Stimulated activated CD4-positive, alpha-beta T cell treated with anti-CD3 and anti-CD28 coated beads, Interleukin-4, amount 100 ng/mL, for 24 hours (primary cell): ENCODE data around the gene MBP.
"Not testable (repeated sequence)": the region's sequence is repeated elsewhere in the genome, so short reads cannot be mapped to it uniquely, and the experiment has no call there.

ENCODE experiments used
- DNase-seq: peaks from one replicate; pipeline ENCODE4 v3.0.0-alpha.2; 2020

Gene MBP

DNA sequence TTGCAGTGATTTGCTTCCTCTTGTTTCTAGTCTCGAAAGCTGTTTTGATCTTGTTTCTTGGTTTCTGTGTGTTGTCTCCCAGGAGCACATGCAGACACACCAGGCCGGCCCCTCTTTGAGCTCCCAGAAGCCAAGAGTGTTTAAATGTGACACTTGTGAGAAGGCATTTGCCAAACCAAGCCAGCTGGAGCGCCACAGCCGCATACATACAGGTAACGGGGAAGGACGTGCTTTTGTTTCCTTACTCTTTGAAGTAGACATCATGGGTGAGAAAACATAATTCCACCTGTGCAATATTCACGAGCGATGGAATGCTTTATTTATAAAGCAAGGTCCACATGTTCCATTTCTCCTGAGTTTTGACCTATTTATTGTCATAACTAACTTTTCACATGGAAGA lies 173.0 kb downstream of the MBP start:
- DNase-seq = no peak

DNA sequence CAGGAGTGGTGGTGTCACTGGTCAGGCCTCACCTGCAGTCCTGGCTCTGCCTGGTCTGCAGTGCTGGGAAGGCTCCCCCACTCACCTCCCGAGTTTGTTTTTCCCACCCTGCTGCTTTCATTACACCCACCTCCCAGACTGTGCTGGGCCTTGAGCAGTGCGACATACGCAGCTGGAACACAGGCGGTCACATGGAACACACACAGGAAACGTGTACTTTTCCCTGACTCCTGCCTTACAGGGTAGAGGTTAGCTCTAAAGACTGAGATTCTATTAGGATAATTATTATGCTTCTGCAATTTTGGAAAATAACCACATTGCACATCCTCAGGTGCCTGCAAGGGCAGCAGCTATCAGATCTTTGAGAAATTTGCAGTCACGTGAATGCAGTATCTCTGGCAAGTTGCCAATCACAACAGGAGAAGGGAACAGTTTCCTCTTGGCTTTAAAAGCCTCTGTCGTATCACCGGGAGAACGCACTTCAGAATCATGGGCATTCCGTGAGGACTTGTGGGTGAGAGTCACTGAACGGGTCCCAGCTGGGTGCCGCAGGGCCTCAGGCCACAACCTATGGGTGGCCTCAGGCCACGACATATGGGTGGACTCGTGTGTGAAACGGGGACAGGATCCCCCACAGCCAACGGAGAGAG lies 173.8 kb downstream of the MBP start:
- DNase-seq = no peak

DNA sequence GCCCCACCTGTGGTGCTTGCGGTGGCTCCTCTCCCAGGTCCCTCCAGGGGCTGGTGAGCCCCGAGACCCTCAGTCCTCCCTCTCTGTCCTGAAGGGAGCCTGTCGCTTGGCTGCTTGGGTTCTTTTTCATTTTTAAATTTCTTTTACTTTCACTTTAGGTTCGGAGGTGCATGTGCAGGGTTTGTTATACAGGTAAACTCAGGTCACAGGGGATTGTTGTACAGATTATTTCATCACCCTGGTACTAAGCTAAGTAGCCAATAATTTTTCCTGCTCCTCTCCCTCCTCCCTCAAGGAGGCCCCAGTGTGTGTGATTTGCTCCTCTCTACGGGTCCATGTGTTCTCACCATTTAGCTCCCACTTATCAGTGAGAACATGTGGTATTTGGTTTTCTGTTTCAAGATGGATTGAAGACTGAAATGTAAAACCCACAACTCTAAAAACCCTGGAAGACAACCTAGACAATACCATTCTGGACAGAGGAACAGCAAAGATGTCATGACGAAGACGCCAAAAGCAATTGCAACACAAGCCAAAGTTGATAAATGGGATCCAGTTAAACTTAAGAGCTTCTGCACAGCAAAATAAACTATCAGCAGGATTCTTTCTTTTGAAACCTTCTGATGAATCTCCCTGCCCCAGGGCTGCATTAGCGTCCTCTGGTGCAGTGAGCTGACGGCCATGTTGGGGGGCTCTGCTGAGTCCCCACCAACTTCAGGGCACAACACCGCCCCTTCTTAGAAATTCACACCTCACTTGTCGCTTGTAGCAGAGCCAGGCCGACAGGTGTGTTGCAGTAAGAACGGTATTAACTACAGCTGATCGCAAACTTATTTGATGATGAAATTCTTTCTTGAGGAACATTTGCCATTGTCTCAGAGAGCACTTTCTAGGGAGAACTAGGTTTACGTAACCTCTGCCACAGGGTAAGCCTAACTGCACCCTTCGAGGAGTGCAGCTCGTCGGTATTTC lies 174.9 kb downstream of the MBP start:
- no peak for DNase-seq

DNA sequence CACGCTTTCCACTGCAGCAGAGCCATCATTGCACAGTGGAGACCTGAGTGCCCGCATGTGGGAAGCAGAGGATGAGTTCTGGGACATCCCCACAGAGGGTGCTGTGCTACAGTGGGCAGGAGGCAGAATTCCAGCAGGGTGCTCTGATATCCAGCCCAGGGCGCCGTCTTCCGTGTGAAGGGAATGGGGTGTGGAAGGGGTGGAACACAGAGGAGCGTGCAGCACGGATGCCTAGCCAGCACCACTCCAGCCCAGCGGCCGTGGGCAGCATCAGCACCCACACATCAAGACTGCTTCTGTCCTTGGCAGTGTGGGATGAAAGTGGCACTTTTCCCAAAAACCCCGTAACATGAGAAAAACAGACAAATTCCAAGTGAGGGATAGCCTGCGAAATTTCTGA lies 175.9 kb downstream of the MBP start:
- no peak for DNase-seq

DNA sequence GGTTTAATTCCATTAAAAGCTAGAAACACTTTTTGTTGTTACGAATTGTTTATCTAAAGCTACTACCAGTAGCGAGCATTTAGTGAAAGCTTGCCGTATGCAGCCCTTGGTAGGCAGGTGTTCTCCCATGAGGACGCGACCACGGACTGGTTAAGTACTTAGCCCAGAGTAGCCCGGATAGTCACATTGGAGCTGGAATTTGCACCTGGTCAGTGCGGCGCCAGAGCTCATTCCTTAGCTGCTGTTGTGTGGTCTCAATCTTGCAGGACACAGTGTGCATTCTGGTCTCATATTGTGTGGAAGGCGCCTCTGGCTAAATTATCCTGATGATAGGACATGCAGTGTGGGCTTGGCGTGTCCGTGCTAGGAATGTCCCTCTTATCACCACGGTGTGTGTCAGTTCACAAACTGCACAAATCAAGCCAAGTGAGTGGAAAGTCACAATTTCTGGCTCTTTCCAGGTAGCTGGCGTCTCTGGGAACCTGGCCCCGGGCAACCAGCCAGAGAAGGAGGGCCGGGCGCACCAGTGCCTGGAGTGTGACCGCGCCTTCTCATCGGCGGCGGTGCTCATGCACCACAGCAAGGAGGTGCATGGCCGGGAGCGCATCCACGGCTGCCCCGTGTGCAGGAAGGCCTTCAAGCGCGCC lies 176.9 kb downstream of the MBP start:
- DNase-seq = no peak

DNA sequence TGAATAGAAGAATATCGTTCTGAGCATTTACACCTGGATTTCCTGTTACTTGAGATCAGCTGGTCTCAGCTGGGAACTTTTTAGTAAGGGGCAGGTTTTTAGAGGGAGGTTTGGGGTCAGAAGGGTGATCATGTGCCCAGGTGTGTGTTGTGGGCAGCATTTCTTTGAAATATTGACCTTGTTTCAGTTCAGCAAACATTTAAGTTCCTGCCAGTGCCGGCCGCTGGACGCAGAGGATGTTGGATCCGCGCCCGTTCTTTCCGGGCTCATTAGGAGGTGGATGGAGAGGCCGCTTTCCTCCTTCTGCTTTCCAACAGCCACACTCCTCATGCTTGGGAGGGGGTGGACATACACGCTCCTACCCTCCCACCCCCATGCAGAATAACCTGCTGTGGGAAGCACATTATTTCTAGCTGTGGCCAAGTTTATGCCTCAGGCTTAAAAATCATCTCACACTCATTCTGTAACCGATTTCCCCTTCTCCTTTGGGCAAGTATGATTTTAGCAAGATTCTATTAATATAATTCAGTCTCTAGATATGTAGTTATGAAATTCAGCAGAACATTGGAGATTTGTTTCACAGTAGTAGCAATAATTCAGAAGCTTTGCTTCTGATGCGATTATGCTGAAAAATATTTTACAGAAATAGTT lies 178.9 kb downstream of the MBP start:
- no peak for DNase-seq

DNA sequence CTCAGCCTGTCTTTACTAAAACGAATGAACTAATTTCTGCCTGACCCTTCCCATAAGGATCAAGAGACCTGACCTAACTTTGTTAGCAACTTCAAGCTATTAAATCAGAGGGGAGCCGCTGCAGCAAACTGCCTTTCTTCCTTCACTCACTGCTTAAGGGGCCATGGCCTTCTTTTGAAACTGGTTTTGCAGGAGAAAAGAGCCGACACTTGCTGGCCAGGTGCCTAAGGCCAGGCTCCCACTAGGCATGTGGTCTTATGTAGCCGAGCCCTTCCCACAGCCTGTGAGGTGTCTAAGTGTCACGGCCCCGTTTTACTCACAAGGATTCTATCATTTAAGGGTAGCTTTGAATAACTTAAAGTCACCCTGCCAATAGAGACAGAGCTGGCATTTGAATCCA lies 179.4 kb downstream of the MBP start:
- no peak for DNase-seq

DNA sequence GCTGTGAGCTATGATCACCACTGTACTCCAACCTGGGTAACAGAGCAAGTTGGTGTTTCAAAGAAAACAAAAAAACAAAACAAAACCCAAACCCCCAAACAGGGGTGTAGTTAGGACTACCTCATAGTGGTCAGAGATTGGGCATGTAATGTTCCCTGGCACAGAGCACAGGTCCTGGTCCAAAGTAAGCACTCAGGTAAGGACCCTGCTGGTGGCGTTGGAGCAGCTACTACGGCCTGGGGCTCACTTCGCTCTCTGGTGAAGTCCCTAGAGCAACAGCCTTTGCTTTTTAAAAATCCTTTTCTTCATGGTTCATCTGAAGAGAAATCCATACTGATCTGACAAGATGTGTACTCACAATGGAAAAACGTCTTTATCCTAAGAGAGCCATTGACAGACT lies 179.8 kb downstream of the MBP start:
- DNase-seq = no peak

DNA sequence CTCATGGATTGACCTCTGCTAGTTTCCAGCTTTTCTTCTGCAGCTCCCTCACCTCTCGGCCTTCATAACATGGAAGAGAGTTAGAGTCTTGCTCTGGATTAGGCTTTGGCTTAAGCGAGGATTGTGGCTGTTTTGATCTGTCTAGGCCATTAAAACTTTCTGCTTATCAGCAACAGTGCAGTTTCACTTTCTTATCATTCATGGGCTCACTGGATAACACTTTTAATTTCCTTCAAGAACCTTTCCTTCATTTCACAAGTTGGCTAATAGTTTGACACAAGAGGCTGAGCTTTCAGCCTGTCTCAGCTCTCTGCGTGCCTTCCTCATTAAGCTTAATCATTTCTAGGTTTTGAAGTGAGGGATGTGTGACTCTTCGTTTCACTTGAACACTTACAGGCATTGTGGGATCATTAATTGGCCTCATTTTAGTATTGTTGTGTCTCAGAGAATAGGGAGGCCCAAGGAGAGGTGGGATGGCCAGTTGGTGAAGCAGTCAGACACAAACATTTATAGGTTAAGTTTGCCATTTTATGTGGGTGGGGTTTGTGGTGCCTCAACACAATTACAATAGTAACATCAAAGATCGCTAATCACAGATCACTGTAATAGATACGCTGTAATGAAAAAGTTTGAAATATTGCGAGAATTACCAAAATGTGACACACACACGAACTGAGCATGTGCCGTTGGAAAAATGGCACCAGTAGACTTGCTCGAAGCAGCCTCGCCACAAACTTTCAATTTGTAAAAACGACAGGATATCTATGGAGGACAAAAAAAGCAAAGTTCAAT lies 180.9 kb downstream of the MBP start:
- DNase-seq = no peak

DNA sequence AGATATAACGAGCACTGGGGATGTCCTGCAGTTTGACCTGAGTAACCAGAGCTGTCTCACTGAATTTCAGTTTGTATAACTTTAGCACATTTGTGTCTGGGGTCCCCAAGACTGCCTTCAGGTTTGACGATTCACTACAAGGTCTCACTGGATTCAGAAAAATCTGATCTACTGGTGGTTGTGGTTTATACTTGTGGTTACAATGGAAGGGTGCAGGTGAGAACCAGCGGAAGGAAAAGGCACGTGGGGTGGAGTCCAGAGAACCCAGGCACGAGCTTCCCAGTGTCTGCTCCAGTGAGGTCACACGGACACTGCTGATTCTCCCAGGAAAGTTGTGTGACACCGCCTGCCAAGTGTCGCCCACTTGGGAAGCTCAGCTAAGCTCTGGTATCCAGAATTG lies 184.2 kb downstream of the MBP start:
- DNase-seq = no peak

DNA sequence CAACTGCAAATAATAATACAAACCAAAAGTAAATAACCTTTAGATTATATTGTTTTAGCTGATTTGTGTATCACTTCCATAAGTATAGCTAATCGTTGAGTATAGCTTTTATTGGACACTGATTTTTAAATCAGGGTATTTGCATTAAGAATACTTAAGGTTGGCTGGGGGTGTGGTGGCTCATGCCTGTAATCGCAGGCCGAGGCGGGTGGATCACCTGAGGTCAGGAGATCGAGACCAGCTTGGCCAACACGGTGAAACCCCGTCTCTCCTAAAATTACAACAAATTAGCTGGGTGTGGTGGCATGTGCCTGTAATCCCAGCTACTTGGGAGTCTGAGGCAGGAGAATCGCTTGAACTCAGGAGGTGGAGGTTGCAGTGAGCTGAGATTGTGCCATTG lies 188.2 kb downstream of the MBP start:
- not testable (repeated sequence) for DNase-seq

DNA sequence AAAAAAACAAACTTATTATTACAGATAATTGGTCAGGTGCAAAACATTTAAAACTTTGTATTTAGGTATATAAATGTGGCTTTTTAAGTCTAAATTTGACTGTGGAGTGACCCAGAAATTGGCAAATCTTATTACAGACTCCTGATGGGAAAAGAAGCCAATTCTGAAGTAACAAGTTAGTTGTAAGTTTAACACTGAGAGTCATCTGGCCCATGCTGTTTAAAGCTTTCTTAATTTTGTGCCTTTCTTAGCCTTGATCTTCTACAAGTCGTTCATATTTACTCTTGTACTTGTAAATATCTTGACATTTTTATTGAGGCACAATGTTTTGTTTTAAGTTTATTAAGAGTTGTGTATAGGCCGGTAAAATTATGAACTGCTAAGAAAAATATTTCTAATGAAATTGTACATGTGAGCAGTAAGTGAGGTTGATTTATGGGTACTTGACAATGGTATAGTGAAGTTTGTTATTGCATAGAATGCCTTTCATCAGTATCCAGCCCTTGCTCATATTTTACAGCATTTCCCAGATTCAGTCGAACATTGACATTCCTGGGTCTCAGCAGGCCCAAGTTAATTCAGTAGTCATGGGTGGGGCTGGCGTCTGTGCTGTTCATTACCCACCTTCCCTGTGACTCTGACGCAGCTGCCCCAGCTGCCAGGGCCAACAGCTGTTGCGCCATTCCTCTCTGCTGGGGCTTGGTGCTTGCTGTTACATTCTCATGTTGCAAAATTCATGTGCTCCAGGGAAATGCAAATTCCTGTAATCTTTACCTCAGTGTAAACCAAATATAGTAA lies 188.8 kb downstream of the MBP start:
- no peak for DNase-seq

DNA sequence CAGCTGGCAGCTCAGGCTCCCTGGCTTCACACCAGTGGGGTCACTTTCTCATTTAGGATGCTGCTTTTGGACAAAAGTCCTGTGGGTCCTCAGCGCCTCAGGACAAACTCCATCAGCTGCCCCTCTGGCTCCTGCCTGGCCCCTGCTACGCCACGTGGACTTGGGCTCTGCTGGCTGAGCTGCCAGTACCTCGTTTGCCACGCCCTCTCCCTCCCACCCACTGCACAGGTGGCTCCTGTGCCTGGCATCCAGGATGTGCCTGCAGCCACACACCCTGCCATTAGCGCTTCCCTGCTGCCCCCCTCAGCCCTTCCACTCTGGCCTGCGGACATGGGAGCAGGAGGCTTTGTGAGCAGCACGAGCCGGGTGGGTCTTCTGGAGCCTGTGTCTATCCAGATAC lies 191.3 kb downstream of the MBP start:
- no peak for DNase-seq

DNA sequence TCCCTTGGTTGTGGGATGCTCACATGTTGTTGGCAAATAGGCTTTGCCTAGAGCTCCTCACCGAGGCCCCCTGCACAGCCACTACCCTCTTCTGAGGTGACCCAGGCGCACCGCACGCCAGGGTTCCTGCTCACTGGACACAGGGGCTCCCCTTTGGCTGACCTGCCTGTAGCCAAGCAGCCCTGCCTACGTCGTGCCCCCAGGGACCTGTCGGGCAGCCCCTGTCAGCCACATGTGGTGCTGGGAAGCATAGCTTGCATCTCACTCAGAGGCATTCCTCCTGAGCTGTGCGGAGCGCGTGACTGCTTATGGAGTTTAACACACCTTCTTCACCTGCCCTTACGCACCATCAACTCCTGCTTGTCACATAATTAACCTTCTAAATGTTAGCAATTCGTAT lies 194.0 kb downstream of the MBP start:
- no peak for DNase-seq

DNA sequence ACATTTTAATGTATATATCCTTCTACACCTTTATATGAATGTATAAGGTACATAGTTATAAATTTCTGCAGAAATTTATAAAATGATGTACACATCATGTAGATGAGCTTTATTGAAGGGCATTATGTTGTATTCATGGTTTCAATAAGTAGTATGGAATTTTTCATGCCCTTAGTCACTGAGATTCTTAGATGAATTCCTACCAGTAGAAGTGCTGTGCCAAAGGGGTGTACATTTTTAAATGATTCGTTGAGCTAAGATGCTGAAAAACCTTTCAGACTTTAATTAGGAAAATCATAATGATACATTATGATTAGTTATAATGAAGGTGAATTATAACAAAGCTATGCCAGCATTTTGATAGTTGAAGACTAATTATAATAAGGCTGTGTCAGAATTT lies 195.0 kb downstream of the MBP start:
- no peak for DNase-seq

DNA sequence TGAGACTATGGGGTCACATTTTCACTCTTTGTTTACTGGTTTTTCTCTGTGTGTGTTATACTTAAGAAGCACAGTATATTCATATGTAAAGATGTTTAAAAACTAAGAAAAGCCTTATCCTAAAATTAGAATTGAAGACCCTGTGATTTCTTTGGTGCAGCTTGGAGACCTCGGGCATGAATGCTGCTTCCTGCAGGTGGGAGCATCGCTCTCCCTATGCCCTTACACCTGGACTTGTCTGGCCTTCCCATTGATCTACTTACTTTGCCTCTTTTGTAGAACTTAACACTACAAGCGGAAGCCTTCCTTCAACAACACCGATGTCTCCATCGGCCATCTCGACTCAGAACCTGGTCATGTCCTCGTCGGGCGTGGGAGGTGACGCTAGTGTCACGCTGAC lies 195.7 kb downstream of the MBP start:
- no peak for DNase-seq

DNA sequence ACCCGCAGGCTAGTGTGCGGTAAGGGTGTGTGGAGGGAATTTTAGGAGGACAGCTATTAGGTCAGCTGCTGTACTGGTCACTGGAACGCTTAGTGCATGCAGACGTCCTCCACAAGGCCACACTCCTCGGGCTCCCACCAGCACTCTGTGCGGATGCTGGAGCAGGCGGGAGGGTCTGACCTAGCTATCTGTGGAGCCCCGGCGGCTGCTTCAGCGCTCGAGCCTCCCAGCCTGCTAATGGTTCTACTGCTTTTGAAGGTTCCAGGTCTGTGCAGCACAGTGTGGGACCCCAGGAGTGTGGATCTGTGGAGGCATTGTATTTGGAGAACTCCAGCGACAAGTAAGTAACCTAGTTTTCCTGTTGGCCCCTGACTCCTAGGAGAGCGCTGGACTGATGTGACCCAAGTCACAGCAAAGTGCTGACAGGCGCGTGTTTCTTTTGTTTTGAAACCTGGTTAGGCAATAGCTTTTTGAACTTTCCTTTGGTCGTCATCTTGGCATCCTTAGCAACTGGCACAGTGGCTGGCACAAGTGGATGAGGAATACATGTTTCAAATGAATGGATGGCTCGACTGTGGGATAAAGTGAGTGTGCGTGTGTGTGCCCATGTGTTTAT lies 196.8 kb downstream of the MBP start:
- no peak for DNase-seq

DNA sequence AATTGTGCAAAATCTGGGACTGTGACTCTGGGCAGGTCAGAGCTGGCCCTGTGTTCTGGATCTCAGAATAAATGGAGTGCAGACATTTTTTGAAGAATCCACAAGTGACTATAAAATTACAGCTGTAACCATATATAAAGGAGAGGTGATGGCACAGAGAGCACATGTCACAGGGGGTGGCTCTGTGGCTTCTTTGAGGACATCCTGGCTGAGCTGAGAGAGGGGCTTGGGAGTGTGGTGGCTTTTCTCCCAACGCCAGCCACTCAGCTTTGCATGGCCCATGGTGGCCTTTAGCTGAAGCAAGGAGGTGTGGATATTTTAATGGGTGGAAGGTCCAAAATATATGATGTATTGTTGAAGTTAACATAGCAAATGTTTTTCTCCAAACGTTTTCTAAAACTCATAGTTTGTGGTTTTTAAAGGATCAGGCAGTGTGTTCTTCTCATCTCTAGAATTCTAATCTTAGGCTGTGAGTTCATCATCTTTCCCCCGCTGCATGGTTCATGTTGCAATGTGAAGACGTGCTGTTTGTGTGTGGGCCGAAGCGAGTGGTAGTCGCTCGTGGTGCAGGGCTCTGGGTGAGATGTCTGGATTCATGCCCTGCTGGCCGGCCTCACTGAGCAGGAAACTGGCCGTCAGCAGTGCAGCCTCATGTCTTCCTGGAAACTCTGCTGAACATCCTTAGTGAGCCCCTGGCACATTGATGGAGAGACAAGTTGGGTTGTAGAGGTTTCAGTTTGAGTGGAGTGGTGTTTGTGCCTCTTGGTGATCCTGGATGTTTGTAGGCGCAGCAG lies 200.4 kb downstream of the MBP start:
- DNase-seq = no peak

DNA sequence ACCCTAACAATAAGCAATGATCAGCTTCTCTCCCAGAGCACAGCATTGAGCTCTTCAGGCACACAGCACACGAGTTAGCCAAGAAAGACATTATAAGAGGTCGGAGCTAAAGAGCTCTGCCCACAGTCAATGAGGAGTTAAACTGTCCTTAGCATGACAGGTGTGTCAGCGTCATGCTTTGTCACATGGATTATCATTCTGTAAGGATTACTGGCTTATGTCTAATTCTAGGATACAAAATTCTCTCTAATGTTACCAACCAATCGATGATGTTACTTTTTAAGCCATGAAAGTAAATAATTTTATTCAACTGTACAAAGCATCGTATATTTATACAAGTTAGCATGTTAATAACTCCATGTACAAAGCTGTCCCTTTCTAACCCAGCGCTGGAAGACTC lies 201.4 kb downstream of the MBP start:
- no peak for DNase-seq
